ENCODE results near the gene CCDC141.

Gene CCDC141

GRCh38 chr2:178911039-178911438 is 138.9 kb downstream of the CCDC141 start:
- no peak for DNase-seq (ENCODE audit: low read depth in 3 of 3)

- no peak for DNase-seq (ENCODE audit: low read depth in 3 of 3)
These were observed 139.9 kb downstream of the CCDC141 start for GRCh38 chr2:178910005-178910404.

DNA sequence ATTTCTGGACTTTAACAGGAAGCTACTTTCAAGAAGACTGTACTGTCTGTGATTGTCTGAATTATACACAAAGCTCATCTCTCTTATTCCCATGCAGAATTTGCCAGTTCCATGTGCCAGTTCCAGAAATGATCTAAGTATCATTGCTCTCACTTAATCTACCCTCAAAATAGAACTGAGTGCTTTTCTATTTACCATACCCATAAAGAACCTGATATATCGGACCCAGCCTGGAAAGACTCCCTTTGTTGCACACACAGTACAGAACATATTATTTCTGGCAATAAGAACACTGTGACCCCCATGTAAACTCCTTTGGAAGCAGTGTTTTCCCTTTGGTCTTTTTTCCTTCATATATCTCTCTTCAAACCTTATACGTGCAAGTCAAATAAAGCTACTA is 140.4 kb downstream of the CCDC141 start:
- DNase-seq (ENCODE audit: low read depth in 3 of 3), result no peak

GRCh38 chr2:178908810-178909209 is 141.1 kb downstream of the CCDC141 start:
- no peak for DNase-seq (ENCODE audit: low read depth in 3 of 3)

GRCh38 chr2:178905261-178905660 is 144.7 kb downstream of the CCDC141 start:
- DNase-seq (ENCODE audit: low read depth in 3 of 3), result no peak

DNA sequence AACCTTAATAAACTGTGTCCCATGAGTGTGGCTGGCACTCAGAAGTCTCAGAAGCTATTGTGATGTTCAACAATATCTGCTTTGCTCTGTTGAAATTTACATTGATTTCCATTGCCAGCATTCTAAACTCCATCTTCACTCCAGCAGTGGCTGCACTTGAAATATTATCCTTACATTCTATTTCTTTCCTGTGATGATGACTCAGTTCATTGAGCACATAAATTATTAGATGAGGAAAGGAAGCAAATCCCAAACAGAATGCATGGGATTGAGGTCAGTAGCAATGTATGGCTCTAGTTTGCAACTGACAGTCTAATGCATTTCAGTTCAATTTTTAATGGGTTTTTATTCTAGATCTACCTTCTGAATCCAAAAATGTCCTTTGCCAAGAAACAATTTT is 150.3 kb downstream of the CCDC141 start:
- DNase-seq (ENCODE audit: low read depth in 3 of 3), result no peak

DNA sequence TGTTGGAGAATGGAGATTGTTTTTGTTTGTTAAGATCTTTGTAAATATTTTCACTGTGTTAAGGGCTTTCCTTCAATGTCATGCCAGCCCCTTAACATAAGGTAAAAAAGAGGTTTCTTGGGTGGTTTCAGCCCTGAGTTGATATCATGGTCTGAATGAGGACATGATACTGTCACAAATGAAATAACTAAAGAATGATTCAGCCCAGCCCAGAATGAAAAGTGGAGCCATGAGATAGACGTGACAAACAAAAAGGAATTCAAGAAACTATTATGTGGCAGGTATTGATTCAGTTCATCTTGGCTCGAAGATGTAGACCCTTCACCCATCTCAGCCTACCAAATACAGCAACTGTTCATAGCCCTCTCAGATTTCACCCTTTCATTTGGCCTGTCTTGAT is 154.1 kb downstream of the CCDC141 start:
- DNase-seq (ENCODE audit: low read depth in 3 of 3), result no peak

- no peak for DNase-seq (ENCODE audit: low read depth in 3 of 3)
These were observed 154.8 kb downstream of the CCDC141 start for GRCh38 chr2:178895171-178895570.

DNA sequence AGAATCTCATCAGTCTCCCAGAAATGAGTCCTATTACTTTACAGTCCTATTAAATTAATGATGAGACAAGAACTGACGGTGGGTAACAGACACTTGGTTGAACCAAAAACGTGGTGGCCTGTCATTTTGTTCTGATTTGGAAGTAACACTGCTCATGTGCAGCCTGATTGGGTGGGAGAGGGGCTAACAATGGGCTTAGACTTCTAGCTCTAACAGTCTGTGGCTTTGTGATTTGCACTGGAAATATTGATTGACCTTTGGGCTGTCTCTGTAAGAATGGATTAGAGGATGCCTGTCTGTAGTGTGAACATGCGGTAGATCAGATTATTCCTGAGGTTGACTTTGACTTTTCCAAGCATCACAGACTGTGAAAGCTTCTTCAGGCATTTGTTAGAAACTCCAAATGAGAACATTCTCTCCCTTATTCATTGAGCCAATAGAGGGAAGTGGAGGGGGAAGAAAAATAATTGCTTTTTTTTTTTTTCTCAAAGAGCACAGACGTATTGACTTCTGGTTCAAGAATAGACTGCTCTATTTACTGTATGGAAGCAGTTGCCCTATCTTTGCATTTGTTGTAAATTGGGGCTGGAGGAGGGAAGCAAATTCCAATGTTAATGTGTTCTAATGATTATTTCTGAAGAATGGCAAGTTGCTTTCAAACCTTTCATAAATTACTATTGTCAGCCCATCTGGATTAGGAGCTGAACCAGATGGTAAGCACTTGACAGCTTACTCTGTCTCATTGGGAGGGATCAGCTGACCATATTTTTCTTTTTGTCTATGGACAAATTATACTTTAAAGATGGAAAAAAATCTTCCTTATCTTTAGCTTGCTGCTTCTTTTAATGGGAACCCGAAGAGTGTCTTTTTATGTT is 156.9 kb downstream of the CCDC141 start:
- no peak for DNase-seq (ENCODE audit: low read depth in 3 of 3)

DNA sequence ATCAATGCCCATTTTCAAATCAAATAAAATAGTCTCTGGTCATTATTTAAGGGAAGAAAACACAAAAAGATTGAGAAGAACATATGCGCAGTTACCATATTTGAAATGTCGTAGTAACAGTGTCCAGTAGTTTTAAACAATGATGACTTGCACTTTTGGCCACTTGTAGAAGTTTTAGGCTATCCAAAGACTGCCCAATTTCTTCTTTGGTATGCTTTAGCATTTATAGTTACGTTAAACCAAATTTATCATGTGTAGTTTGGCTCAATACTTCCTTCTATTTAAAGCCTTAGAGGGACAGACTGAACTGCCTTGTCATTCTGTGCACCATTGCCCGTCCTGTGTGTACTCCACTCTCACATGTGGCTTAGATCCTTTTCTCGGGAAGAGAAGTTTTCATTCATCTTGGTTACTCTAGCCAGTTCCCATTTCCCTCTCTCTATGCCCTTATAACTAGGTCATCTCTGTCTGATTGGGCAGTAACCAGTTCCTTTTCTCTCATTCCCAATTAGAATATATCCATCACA is 157.9 kb downstream of the CCDC141 start:
- no peak for DNase-seq (ENCODE audit: low read depth in 3 of 3)

GRCh38 chr2:178891265-178891958 is 158.5 kb downstream of the CCDC141 start:
- peak; percentile 28 to 40 (median 29) for DNase-seq (ENCODE audit: low read depth in 3 of 3)

DNA sequence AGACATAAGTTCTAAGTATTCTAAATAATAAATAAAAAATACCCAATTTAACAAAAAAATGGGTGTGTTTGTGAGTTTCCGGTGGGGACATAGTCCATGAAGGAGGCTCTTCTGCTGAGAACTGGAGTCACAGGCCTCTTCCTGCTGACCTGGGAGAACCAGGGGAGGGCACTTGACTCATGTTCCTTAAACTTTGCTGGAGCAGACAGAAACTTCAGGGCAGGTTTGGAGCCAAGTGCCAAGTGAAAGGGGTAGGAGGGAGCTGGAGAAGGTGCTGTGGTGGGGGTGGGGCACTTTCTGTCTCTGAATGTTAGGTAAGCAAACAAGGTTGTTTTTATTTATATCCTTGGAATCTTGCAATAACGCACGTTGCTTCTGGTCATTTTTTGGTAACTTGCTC is 163.9 kb downstream of the CCDC141 start:
- no peak for DNase-seq (ENCODE audit: low read depth in 3 of 3)

DNA sequence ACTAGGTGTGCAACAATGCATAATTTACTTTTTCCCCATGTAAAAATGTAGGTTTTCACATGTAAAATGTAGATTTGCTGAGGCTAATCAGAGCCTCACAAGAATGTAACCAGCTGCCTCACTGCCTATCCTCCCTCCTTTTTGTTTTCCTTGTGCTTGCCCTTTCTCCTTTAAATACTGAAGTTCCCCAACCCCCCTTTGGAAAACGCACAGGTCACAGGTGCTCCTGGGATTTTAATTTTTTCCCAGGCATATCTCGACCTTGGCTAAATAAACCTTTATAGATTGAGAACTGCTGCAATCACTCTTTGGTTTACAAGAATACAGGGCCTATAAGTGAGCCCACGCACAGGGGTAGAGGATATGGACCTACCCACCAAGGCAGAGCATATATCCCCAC is 165.5 kb downstream of the CCDC141 start:
- no peak for DNase-seq (ENCODE audit: low read depth in 3 of 3)

GRCh38 chr2:178882666-178883440 is 167.1 kb downstream of the CCDC141 start:
- no peak for DNase-seq (ENCODE audit: low read depth in 3 of 3)

GRCh38 chr2:178881075-178881474 is 168.9 kb downstream of the CCDC141 start:
- DNase-seq (ENCODE audit: low read depth in 3 of 3), result no peak

- no peak for DNase-seq (ENCODE audit: low read depth in 3 of 3)
These were observed 169.7 kb downstream of the CCDC141 start for GRCh38 chr2:178880257-178880656.

DNA sequence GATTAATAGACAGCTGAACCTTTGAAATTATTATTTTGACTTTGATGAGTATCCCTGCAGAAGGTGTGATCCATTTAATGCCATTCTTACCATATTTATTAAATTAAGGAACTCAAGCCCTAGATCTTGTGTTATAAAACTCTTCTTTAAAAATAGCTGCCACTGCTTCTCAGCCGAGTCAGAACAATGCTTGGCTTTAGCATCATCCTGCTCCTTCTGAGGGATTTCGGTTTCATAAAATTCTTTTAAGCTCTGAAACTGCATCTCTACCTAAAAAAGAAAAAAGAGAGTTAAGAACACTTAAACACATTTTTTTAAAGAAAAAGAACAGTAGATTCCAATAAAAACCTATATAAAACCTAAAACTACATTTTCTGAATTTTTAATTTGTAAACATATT is 172.1 kb downstream of the CCDC141 start:
- DNase-seq (ENCODE audit: low read depth in 3 of 3), result no peak

DNA sequence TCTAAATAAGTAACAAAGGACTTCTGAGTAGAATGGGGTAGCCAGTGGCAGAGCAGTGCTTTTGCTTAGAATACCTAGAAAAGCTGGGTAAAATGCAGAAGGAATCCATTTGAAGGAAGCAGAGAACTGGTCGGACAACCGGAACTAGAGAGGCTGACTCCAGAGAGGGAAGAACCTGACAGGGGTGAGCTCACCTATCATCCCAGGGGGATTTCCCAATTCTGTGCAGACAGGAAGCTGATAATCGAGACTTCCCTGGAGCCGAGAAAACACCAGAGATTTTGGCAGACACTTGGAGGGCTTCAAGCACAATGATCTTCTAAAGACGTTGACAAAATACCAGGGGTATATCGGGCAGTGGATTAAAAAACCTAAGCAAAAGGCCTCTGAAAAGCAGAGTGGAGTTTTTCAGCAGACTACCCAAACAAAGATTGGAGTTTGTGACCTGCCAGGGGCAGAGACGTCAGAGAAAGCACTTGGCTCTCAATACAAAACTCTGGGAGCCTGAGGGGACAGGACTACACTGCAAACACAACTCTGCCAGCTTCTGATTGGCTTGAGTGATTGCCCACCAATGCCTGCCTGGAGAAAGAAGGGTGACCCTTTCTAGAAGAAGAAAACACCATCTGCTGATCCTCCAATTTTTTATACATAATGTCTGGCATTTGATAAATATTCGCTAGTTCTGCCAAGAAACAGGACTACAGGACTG is 175.3 kb downstream of the CCDC141 start:
- no peak for DNase-seq (ENCODE audit: low read depth in 3 of 3)

DNA sequence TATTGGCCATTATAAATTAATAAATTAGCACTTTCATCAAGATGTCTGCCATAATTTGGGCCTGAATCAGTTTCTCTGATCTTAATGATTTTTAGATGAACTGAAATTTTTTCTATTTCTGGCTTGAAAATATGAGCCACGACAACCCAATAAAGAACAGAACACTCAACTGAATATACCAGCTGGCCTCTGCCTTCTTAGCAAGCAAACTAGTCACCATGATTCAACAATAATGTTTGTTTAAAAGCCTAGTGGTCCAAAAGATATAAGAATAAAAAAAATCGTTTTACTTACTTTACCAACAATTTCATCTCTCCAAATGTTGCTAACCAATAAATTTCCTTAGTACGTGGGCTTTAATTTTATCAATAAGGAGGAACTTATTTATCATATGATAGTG is 176.0 kb downstream of the CCDC141 start:
- no peak for DNase-seq (ENCODE audit: low read depth in 3 of 3)

GRCh38 chr2:178871536-178871935 is 178.4 kb downstream of the CCDC141 start:
- DNase-seq (ENCODE audit: low read depth in 3 of 3), result no peak

GRCh38 chr2:178870703-178871102 is 179.2 kb downstream of the CCDC141 start:
- no peak for DNase-seq (ENCODE audit: low read depth in 3 of 3)

- no peak for DNase-seq (ENCODE audit: low read depth in 3 of 3)
These were observed 183.9 kb downstream of the CCDC141 start for GRCh38 chr2:178865999-178866398.
